Amygdala (tissue), 56 donors: ENCODE measurements around the gene SLC35E3.
"Not testable (repeated sequence)": the region's sequence is repeated elsewhere in the genome, so short reads cannot be mapped to it uniquely, and the experiment has no call there.

Experiments
- DNase-seq, 56 donors: peaks; one replicate each; lab custom pipeline; 2025; lab: John Stamatoyannopoulos, UW

Gene SLC35E3

DNA sequence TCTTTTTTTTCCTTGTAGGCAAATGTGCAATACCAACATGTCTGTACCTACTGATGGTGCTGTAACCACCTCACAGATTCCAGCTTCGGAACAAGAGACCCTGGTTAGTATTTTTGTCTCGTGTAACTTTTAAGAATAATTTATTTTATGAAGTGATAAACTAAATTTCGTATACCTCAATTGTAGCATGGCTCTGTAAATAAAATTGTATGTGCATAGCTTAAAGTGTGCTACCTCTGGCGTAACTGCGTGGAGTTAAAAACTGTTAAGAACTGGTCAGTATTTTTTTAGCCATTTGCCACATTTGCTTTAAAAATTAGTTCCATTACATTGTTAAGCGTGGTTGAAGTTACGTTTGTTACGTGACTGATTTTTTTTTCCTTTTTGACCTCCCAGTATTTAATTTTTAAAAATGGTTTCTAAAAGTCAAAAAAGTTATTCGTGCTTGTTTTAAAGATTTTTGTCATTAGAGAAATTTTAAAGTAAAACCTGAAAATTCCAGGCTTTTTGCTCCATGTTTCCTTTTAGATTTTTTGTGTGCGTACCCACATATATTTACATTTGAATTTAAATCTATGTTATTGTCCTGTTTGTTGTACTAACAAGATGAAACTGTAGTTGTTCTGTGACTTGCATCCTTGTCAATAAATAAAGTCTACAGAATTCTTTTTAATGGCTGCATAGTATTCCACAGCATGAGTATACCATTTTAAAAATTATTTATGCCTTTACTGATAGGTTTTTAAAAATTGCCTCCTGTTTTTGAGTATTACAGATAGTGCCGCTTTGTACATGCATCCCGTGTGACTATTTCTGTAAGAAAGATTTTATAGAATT is 63.4 kb downstream of the SLC35E3 start:
- no peak for DNase-seq

DNA sequence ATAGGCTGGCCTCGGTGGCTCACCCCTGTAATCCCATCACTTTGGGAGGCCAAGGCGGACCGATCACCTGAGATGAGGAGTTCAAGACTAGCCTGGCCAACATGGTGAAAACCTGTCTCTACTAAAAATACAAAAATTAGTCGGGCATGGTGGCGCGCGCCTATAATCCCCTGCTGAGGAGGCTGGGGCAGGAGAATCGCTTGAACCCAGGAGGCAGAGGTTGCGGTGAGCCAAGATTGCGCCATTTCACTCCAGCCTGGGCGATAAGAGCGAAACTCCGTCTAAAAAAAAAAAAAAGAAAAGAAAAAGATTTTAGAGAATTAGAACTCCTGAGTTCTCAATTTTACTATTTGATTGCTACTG is 64.0 kb downstream of the SLC35E3 start:
- not testable (repeated sequence) for DNase-seq

GRCh38 chr12:68811573-68811972 is 65.6 kb downstream of the SLC35E3 start:
- DNase-seq: not testable (repeated sequence)

- no peak for DNase-seq
Observed at GRCh38 chr12:68812553-68813241, 66.7 kb downstream of the SLC35E3 start.

- DNase-seq: no peak
Observed at GRCh38 chr12:68813242-68813593, 67.2 kb downstream of the SLC35E3 start.

DNA sequence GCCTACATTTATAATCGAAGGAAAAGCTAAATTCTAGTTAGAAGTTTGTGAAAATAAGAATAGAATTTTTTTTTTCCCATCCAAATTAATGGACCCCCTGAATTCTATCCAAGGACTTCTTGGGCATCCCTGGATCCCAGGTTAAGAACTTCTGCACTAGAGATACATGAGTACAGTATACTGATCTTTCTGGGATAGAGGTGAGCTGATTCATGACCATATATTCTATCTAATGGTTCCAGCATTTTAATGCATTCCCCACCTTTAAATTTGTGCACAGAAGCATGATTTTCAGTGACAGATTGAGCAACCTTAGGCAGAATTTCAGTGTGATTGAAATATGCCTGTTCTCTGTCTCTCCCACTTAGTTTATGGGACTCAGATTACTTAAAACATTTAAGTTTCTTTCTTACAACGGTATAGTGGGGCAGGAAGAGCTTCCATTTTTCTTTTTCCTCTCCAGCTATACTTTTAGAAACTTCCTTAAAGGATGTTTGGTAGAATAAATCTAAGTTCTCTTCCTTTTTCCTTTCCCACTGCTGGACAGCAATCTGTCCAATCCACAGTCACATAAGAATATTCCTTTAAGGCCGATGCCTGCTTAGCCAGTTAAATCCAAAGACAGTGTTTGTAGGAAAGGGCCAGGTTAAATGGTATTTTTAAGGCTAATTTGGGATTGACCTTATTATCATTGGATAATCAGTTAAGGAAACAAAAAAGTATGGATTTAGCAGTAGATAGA is 68.7 kb downstream of the SLC35E3 start:
- DNase-seq: no peak

GRCh38 chr12:68815232-68815927 is 69.4 kb downstream of the SLC35E3 start:
- no peak for DNase-seq

- no peak for DNase-seq
Observed at GRCh38 chr12:68815928-68816800, 70.2 kb downstream of the SLC35E3 start.

DNA sequence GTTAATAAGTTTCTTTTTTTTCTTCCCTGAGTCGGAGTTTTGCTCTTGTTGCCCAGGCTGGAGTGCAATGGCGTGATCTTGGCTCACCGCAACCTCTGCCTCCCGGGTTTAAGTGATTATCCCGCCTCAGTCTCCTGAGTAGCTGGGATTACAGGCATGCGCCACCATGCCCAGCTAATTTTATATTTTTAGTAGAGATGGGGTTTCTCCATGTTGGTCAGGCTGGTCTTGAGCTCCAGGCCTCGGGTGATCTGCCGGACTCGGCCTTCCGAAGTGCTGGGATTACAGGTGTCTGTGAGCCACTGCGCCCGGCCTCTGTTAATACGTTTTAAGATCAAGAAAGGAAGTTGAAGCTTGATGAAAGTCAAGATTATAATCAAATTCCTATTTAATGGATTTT is 73.5 kb downstream of the SLC35E3 start:
- not testable (repeated sequence) for DNase-seq

DNA sequence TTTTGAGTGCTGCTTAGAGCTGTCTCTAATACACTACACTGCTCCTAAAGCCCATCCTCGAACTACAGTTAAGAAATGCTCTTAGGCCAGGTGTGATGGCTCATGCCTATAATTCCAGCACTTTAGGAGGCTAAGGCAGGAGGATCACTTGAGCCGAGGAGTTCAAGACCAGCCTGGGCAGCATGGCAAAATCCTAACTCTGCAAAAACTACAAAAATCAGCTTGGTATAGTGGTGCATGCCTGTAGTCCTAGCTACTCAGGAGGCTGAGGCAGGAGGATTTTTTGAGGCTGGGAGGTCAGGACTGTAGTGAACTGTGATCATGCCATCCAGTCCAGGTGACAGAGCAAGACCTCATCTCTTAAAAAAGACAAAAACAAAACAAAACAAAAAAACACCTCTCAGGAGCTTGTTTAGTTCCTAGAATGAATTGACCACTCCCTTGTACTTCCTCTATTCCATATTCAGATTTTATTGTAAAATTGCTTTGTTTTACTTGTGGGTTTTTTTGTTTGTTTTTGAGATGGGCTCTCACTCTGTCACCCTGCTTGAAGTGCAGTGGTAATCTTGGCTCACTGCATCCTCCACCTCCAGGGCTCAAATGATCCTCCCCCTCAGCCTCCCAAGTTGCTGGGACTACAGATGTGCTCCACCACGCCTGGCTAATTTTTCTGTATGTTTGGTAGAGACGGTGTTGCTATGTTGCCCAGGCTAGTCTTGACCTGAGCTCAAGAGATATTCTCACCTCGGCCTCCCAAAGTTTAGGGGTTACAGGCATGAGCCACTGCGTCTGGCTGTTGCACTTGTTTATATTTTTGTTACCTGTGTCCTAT is 75.6 kb downstream of the SLC35E3 start:
- DNase-seq: no peak

DNA sequence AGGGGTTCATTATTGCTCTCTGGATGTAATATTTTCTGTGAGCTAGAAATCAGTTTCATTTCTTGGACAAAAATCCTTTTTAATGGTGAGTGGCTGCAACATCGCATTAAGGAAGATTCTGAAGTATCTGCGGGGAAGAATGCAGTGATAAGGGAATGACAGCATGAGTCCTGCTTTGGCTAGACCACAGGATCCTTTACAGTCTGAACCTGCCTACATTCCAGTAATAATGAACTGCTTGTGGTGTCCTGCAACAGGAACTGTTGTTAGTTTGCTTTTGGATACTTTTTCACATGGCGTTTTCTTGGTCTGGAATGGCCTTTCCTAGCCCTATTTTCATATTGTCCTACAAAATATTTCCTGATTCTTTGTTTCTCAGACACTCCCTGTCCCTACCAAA is 77.7 kb downstream of the SLC35E3 start:
- DNase-seq: no peak

- no peak for DNase-seq
Observed at GRCh38 chr12:68824131-68824530, 78.2 kb downstream of the SLC35E3 start.

GRCh38 chr12:68824597-68825250 is 78.7 kb downstream of the SLC35E3 start:
- no peak for DNase-seq

DNA sequence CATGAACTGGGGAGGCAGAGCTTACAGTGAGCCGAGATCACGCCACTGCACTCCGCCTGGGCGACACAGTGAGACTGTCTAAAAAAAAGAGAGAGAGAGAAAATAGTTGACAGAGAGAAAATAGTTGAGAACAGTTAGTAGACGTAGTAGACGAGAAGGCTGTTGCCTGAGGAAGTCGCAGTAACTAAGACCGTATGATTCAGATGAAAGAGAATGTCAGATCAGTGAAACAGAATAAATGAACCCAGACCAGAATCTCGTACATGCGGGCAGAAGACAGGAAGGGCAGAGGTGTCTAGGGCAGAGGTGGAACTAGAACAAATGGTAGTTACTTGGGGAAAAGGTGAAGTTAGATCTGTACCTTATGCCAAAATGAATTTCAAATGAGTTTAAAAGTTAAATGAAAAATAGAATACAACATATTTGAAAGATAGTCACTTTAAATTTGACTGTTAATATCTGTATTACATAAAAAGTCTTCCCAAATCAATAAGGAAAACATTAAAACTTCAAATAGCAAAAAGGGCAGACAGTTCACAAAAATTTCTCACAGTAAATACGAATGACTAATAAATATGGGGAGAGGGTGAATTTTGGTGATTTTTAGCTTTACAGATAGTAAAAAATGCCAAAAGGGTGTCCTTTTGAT is 79.7 kb downstream of the SLC35E3 start:
- no peak for DNase-seq

- no peak for DNase-seq
Observed at GRCh38 chr12:68827895-68828671, 82.1 kb downstream of the SLC35E3 start.

DNA sequence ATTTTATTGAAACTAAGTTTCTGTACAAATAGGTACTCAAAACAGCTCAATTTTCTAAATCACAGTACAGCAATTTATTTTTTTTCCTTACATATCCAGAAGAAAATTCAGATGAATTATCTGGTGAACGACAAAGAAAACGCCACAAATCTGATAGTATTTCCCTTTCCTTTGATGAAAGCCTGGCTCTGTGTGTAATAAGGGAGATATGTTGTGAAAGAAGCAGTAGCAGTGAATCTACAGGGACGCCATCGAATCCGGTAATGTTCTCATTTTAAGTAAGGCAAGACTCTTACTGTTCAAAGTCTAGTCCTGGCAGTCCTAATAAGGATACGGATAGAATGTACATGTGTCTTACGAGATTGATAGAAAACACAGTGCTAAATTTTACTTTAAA is 82.7 kb downstream of the SLC35E3 start:
- DNase-seq: no peak
